Measurements from ENCODE around the gene ATG16L2.
"Not testable (repeated sequence)": the region's sequence is repeated elsewhere in the genome, so short reads cannot be mapped to it uniquely, and the experiment has no call there.

Gene ATG16L2

DNA sequence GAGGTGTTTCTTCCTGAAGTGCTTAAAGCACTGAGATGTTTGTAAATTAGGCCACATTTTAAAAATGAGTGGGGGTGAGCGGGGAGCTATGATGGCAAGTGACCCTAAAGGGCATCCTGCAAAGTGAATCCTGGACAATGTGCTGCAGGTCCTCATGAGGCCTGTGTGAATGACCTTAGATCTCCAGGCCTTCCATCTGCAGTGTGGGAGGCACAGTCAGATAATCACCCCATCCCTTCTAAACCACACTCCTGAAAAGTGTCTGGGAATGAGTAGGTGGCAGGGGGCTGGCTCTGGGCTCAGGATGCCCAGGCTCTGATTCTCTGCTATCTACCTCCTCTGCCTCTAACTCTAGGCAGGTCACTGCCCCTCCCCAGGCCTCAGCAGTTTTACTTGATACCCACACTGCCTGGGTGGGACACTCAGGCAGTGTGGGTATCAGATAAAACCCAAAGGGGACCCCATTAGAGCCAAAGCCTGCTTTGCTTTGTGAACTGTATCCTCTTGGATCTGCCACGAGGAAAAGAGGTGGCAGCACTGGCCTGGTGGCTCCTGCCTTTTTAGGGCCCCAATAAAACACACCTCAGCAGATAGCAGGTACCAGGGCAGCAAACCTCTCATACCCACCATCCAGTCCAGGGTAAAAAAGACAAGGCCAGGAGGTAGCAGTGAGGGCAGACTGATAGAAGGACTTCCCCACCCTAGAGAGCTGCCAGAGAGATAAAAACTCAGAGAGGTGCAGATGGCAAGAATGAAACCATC lies 30.9 kb upstream of the ATG16L2 start:
- peaks cover 7% of the 10 kb centered on the region for H3K27me3 Mint-ChIP-seq (ENCODE audit: low read depth)
- no peak overlapping the region for H3K27ac Mint-ChIP-seq
- DNase-seq (ENCODE audit: low spot score) = no peak

DNA sequence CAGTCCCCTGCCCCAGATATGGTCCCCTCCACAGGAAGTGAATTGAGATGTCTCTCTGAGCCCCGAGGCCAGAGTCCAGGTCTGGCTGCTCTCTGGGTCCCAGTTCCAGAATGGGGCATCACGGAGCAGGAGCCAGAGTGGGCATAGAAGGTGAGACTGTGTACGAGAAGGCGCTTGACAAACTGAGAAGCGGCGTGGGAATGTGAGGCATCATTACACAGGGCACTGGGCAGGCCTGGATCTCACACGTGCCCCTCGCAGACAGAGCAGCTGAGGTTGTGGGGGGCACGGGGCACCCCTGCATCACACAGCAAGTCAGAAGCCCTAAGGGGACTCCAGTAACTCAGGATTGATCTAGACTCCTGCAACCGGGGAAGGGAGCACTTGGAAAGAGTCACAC lies 29.5 kb upstream of the ATG16L2 start:
- H3K27me3 Mint-ChIP-seq (ENCODE audit: low read depth) = peaks cover 7% of the 10 kb centered on the region
- no peaks in the 10 kb centered on the region for H3K36me3 Mint-ChIP-seq (ENCODE audit: low read depth)
- H3K27ac Mint-ChIP-seq = no peak overlapping the region
- peaks cover 21% of the 10 kb centered on the region for H3K4me1 Mint-ChIP-seq (ENCODE audit: low read depth)
- H3K4me3 Mint-ChIP-seq = no peak overlapping the region
- no peak for DNase-seq (ENCODE audit: low spot score)
- no peaks in the 10 kb centered on the region for H3K9me3 Mint-ChIP-seq

More for the DNA sequence above, 30.9 kb upstream of the ATG16L2 start:
- no peaks in the 10 kb centered on the region for H3K36me3 Mint-ChIP-seq (ENCODE audit: low read depth)
- no peak overlapping the region for H3K4me3 Mint-ChIP-seq
- H3K9me3 Mint-ChIP-seq = no peaks in the 10 kb centered on the region
- peaks cover 22% of the 10 kb centered on the region for H3K4me1 Mint-ChIP-seq (ENCODE audit: low read depth)

GRCh38 chr11:72786305-72787215 lies 27.7 kb upstream of the ATG16L2 start:
- Mint-ChIP-seq H3K36me3 (ENCODE audit: low read depth) (no peaks in the 10 kb centered on the region), H3K27ac (no peak overlapping the region), H3K4me1 (ENCODE audit: low read depth) (peaks cover 21% of the 10 kb centered on the region), H3K9me3 (no peaks in the 10 kb centered on the region), H3K27me3 (ENCODE audit: low read depth) (peaks cover 5% of the 10 kb centered on the region), H3K4me3 (no peak overlapping the region)
- DNase-seq (ENCODE audit: low spot score) = no peak

DNA sequence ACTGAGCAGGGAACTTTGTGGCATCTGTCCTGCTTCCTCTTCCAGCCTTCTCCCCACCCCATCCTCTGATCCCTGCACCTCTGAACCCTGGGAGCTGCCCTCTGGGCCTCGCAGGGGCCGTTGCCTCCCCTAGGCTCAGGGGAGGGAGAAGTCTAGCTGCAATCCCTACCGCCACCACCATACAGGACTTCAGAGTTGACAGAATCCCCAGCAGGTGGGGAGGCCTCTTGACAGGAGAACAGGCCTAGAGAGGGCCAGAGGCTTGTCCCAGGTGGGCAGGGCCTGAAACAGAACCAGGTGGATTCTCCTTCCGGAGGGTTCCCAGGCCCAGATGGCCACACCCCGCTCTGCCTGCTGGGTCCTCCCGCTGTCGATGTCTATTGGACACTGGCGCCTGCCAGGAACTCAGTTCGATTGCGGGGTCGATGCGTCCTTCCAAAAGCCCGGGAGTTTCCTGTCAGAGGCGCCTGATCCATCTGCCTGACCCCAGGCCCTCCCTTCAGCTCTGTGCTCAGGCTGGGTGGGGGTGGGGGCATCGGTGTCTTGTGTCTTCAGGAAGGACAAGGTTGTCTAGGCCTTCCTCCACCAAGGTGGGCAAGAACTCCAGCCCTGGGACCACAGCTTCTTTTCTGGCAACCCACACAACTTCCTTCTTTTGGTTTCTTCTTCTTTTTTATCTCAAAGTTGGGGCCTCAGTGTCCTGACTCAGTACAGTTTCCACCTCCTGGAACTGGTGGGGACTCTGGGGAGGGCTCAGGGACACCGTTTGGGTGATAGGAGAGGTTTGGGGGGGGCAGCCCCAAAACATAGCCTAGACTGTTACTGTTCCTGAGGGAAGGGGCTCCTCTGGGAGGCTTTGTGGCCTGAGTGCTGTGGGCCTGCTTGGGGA lies 26.8 kb upstream of the ATG16L2 start:
- no peak overlapping the region for H3K4me3 Mint-ChIP-seq
- peaks cover 14% of the 10 kb centered on the region for H3K4me1 Mint-ChIP-seq (ENCODE audit: low read depth)
- no peak for DNase-seq (ENCODE audit: low spot score)
- H3K27me3 Mint-ChIP-seq (ENCODE audit: low read depth) = peaks cover 3% of the 10 kb centered on the region
- no peaks in the 10 kb centered on the region for H3K36me3 Mint-ChIP-seq (ENCODE audit: low read depth)
- H3K27ac Mint-ChIP-seq = peak overlapping the region; percentile 61
- no peaks in the 10 kb centered on the region for H3K9me3 Mint-ChIP-seq

DNA sequence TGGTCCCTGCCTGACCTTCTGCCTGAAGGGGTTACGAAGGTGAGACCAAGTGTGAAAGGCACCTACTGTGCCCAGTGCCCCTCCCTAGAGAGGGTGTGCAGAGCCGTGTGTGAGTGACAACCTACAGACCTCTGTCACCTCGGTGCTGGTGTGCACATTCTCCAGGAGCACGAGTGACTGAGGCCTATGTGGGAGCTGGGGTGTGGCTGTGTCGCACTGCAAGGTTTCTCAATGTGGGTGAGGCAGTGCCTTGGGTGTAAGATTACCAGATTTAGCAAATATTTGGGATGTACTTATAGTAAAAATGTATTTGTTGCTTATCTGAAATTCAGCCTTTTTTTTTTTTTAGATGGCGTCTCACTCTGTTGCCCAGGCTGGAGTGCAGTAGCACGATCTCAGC lies 26.0 kb upstream of the ATG16L2 start:
- Mint-ChIP-seq H3K27me3 (ENCODE audit: low read depth) (no peaks in the 10 kb centered on the region), H3K4me3 (no peak overlapping the region), H3K9me3 (no peaks in the 10 kb centered on the region), H3K36me3 (ENCODE audit: low read depth) (no peaks in the 10 kb centered on the region), H3K4me1 (ENCODE audit: low read depth) (peaks cover 15% of the 10 kb centered on the region), H3K27ac (no peak overlapping the region)
- DNase-seq (ENCODE audit: low spot score) = no peak

- no peaks in the 10 kb centered on the region for H3K27me3 Mint-ChIP-seq (ENCODE audit: low read depth)
- no peak overlapping the region for H3K4me3 Mint-ChIP-seq
- no peak overlapping the region for H3K27ac Mint-ChIP-seq
- H3K36me3 Mint-ChIP-seq (ENCODE audit: low read depth) = no peaks in the 10 kb centered on the region
- no peaks in the 10 kb centered on the region for H3K9me3 Mint-ChIP-seq
- H3K4me1 Mint-ChIP-seq (ENCODE audit: low read depth) = peaks cover 23% of the 10 kb centered on the region
- DNase-seq (ENCODE audit: low spot score) = no peak
These were observed 24.6 kb upstream of the ATG16L2 start for GRCh38 chr11:72789493-72790131.

GRCh38 chr11:72791228-72791627 lies 23.0 kb upstream of the ATG16L2 start:
- H3K36me3 Mint-ChIP-seq (ENCODE audit: low read depth); H3K27ac Mint-ChIP-seq; H3K27me3 Mint-ChIP-seq (ENCODE audit: low read depth); H3K4me3 Mint-ChIP-seq; DNase-seq (ENCODE audit: low spot score); H3K9me3 Mint-ChIP-seq: not testable (repeated sequence)
- peaks cover 24% of the 10 kb centered on the region for H3K4me1 Mint-ChIP-seq (ENCODE audit: low read depth)

DNA sequence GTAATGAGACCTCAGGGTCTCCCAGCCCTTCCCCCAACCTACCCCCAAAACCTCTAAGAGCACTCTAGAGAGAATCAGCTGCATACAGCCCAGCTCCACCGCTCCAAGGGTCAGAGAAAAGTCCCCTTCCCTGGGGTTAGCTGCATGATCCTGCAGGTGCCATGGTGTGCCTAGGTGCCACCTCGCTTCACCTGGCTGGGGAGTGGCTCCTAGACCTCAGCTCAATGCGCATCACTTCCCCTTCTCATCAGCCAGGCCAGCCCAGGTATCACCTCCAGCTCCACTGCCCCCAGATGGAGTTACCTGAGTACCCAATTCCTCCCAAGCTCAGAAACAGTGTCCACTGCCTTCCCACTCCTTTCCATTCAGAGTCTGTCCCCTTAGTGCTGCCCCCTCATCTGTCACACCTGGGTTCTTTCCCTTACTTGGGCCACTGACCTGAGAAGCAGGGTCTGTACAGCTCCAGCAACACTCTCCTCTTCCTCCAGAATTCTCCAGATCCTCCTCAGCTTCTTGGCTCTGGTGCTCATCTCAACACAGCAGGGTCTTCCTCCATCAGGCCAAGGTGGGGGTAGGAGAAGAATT lies 21.7 kb upstream of the ATG16L2 start:
- Mint-ChIP-seq H3K4me1 (ENCODE audit: low read depth) (peaks cover 20% of the 10 kb centered on the region), H3K4me3 (peak overlapping the region; percentile 97), H3K27ac (peak overlapping the region; percentile 99), H3K27me3 (ENCODE audit: low read depth) (no peaks in the 10 kb centered on the region), H3K36me3 (ENCODE audit: low read depth) (no peaks in the 10 kb centered on the region), H3K9me3 (no peaks in the 10 kb centered on the region)
- DNase-seq (ENCODE audit: low spot score) = no peak

DNA sequence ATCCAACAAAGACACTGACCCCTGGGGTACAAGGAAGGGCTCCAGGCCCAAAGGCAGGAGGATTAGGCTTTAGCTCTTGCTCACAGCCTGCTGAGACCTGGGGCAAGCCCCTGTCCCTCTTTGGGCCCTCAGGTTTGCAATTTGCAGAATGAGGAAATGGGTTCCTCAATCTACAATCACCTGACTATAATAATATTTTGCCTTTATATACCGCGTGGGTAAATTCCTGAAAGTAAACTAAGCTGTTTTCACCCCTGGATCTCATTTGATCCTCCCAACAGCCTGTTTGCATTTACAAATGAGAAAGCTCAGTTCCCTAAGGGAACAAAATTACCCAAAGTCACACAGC lies 21.2 kb upstream of the ATG16L2 start:
- Mint-ChIP-seq H3K36me3 (ENCODE audit: low read depth) (no peaks in the 10 kb centered on the region), H3K4me3 (peak overlapping the region; percentile 97), H3K27ac (peak overlapping the region; percentile 99), H3K27me3 (ENCODE audit: low read depth) (no peaks in the 10 kb centered on the region), H3K4me1 (ENCODE audit: low read depth) (peaks cover 17% of the 10 kb centered on the region), H3K9me3 (no peaks in the 10 kb centered on the region)
- no peak for DNase-seq (ENCODE audit: low spot score)

GRCh38 chr11:72793425-72794367 lies 20.5 kb upstream of the ATG16L2 start, which contains the start of gene STARD10:
STARD10 (minus strand) TSS chr11:72794047; CDS start chr11:72781181, 12,866 bp downstream.
- DNase-seq (ENCODE audit: low spot score) = peak; percentile 95
- Mint-ChIP-seq H3K9me3 (no peaks in the 10 kb centered on the region), H3K27ac (peak within 1 kb of the TSS; percentile 99), H3K4me1 (ENCODE audit: low read depth) (peaks cover 17% of the 10 kb centered on the region), H3K27me3 (ENCODE audit: low read depth) (no peaks in the 10 kb centered on the region), H3K4me3 (peak within 1 kb of the TSS; percentile 97), H3K36me3 (ENCODE audit: low read depth) (no peaks in the 10 kb centered on the region)

DNA sequence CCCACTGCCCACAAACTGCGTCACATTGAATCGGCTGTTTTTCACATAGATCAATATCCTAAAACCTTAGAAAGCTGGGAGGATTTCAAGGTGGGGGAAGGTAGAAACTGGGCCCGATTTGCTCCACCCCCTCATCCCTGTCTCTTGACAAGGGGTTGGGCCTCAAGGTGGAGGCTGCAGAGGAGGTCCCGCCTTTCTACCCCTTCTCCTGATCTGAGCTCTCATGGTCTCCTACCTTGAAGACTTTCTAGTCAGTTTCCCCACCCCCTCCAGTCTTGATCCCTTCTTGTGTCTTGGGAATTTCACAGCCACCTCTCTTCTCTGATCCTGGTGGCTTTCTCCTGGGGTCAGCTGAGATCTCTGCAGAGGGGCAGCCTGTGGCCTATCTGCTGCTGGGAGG lies 15.8 kb upstream of the ATG16L2 start:
- Mint-ChIP-seq H3K27ac (no peak overlapping the region), H3K36me3 (ENCODE audit: low read depth) (peaks cover 4% of the 10 kb centered on the region), H3K9me3 (no peaks in the 10 kb centered on the region), H3K4me1 (ENCODE audit: low read depth) (peaks cover 8% of the 10 kb centered on the region), H3K27me3 (ENCODE audit: low read depth) (no peaks in the 10 kb centered on the region), H3K4me3 (no peak overlapping the region)
- DNase-seq (ENCODE audit: low spot score) = no peak

GRCh38 chr11:72799441-72799840 lies 14.8 kb upstream of the ATG16L2 start:
- Mint-ChIP-seq H3K4me3 (no peak overlapping the region), H3K27me3 (ENCODE audit: low read depth) (no peaks in the 10 kb centered on the region), H3K4me1 (ENCODE audit: low read depth) (peaks cover 3% of the 10 kb centered on the region), H3K9me3 (no peaks in the 10 kb centered on the region), H3K36me3 (ENCODE audit: low read depth) (peaks cover 4% of the 10 kb centered on the region), H3K27ac (no peak overlapping the region)
- DNase-seq (ENCODE audit: low spot score) = no peak
